Muscle of leg (tissue), 16 donors: ENCODE measurements around the gene OR51I2. TPM values are rescaled to one million over a fixed set of nuclear protein-coding genes. Genes with fewer than 3 reads are reported as not detected.

ENCODE experiments used
- DNase-seq: peaks from one replicate; pipeline ENCODE4 v3.0.0; 2013
- H3K27ac ChIP-seq: one replicate; pipeline ENCODE4 v1.5.1; 2013; ENCODE audit warnings: mild to moderate bottlenecking, low read length, control low read depth
- H3K27me3 ChIP-seq: one replicate; pipeline ENCODE4 v1.6.1; 2013; ENCODE audit warnings: low read length; ENCODE audit not compliant: control insufficient read depth, insufficient read depth
- H3K36me3 ChIP-seq: one replicate; pipeline ENCODE4 v1.6.1; 2013; ENCODE audit warnings: low read length; ENCODE audit not compliant: control insufficient read depth, insufficient read depth
- H3K4me1 ChIP-seq: one replicate; pipeline ENCODE4 v1.6.1; 2013; ENCODE audit warnings: low read length; ENCODE audit not compliant: control insufficient read depth, insufficient read depth
- H3K4me3 ChIP-seq: one replicate; pipeline ENCODE4 v1.5.1; 2013; ENCODE audit warnings: low read length, control low read depth
- H3K9me3 ChIP-seq: replicated peaks from 2 replicates; pipeline ENCODE4 v1.6.1; 2013; ENCODE audit warnings: low read depth, low read length; ENCODE audit not compliant: control insufficient read depth
- WGBS: methylation state at CpG from one replicate; pipeline ENCODE4 v1.1.5; 2013; ENCODE audit warnings: missing lambda C conversion rate; ENCODE audit not compliant: insufficient coverage; 5-methylcytosine and 5-hydroxymethylcytosine counted together
- long read RNA-seq, 11 donors: transcript quantifications; one replicate each; lab custom pipeline, GENCODE V29; 2026
- polyA plus RNA-seq, 8 donors: library from polyadenylated mRNA; unstranded; fragments of 120-200 nt; gene quantifications; one replicate each; pipeline versions ENCODE4 v1.2.1 to v1.2.3, GENCODE V29; 2013; ENCODE audit warnings: inconsistent platforms in 1 of 8, low replicate concordance in 1 of 8; ENCODE audit not compliant: insufficient read length in 8 of 8, insufficient read depth in 1 of 8
- total RNA-seq: library from RNA; stranded (reverse); fragments of 120-200 nt; gene quantifications from one replicate; pipeline ENCODE4 v1.2.4, GENCODE V29; 2013

The OR51I2 gene
- total RNA-seq (not detected), polyA plus RNA-seq (not detected)
- long read RNA-seq, donor 1 = 0 reads
- long read RNA-seq, donor 2 = 0 reads
- long read RNA-seq, donor 3 = 0 reads
- long read RNA-seq, donor 4 = 0 reads
- long read RNA-seq, donor 5 = 0 reads
- long read RNA-seq, donor 6 = 0 reads
- long read RNA-seq, donor 7 = 0 reads
- long read RNA-seq, donor 8, partial matches to known transcripts = 0 of 1 reads
- long read RNA-seq, donor 8, other reads (novel, unspliced or antisense) = 0 of 1 reads
- long read RNA-seq, donor 9, partial matches to known transcripts = 0 of 1 reads
- long read RNA-seq, donor 9, other reads (novel, unspliced or antisense) = 0 of 1 reads
- long read RNA-seq, donor 10 = 0 reads
- long read RNA-seq, donor 11 = 0 reads

GRCh38 chr11:5449023-5449422 is at the start of gene OR51I2:
OR51I2 (plus strand) TSS chr11:5449323; CDS start chr11:5453489, 4,166 bp downstream.
- no peaks in the 10 kb centered on the region for H3K27me3 ChIP-seq
- WGBS = no CpG with 5 or more reads among the region's 2 CpGs
- H3K9me3 ChIP-seq = no peaks in the 10 kb centered on the region
- no peaks in the 10 kb centered on the region for H3K36me3 ChIP-seq
- DNase-seq = no peak
- H3K27ac ChIP-seq = no peak within 1 kb of the TSS
- no peaks in the 10 kb centered on the region for H3K4me1 ChIP-seq
- no peak within 1 kb of the TSS for H3K4me3 ChIP-seq

- no peaks in the 10 kb centered on the region for H3K4me1 ChIP-seq
- H3K27me3 ChIP-seq = no peaks in the 10 kb centered on the region
- peaks cover 4% of the 10 kb centered on the region for H3K9me3 ChIP-seq
- no peaks in the 10 kb centered on the region for H3K36me3 ChIP-seq
- H3K27ac ChIP-seq = no peak overlapping the region
- H3K4me3 ChIP-seq = no peak overlapping the region
- DNase-seq = no peak
Measured at GRCh38 chr11:5405173-5405572, 44.0 kb upstream of the OR51I2 start.

- no peaks in the 10 kb centered on the region for H3K36me3 ChIP-seq
- no peak for DNase-seq
- no peak overlapping the region for H3K27ac ChIP-seq
- H3K4me1 ChIP-seq = no peaks in the 10 kb centered on the region
- 36% methylated on average over 4 of the region's 5 CpGs for WGBS
- H3K9me3 ChIP-seq = no peaks in the 10 kb centered on the region
- no peak overlapping the region for H3K4me3 ChIP-seq
- H3K27me3 ChIP-seq = no peaks in the 10 kb centered on the region
Measured at GRCh38 chr11:5420993-5421392, 28.1 kb upstream of the OR51I2 start.

GRCh38 chr11:5421811-5422210 is 27.3 kb upstream of the OR51I2 start, which contains the start of gene OR51Q1:
OR51Q1 (plus strand) TSS chr11:5422111; CDS start chr11:5422201, 90 bp downstream.
- Histone ChIP-seq H3K36me3 (no peaks in the 10 kb centered on the region), H3K27ac (no peak within 1 kb of the TSS), H3K9me3 (no peaks in the 10 kb centered on the region), H3K4me3 (no peak within 1 kb of the TSS), H3K27me3 (no peaks in the 10 kb centered on the region), H3K4me1 (no peaks in the 10 kb centered on the region)
- WGBS = no CpG with 5 or more reads among the region's 1 CpG
- DNase-seq = no peak

- H3K9me3 ChIP-seq = no peaks in the 10 kb centered on the region
- no CpG with 5 or more reads among the region's 3 CpGs for WGBS
- DNase-seq = no peak
- H3K36me3 ChIP-seq = no peaks in the 10 kb centered on the region
- no peaks in the 10 kb centered on the region for H3K27me3 ChIP-seq
- no peak overlapping the region for H3K27ac ChIP-seq
- H3K4me1 ChIP-seq = no peaks in the 10 kb centered on the region
- no peak overlapping the region for H3K4me3 ChIP-seq
Measured at GRCh38 chr11:5423131-5423530, 26.0 kb upstream of the OR51I2 start.

- no peaks in the 10 kb centered on the region for H3K36me3 ChIP-seq
- no peak within 1 kb of the TSS for H3K27ac ChIP-seq
- H3K9me3 ChIP-seq = no peaks in the 10 kb centered on the region
- no peak within 1 kb of the TSS for H3K4me3 ChIP-seq
- no peak for DNase-seq
- H3K27me3 ChIP-seq = no peaks in the 10 kb centered on the region
- H3K4me1 ChIP-seq = no peaks in the 10 kb centered on the region
- WGBS = no CpG with 5 or more reads among the region's 2 CpGs
Measured at GRCh38 chr11:5441414-5441813, 7.7 kb upstream of the OR51I2 start, which contains the start of gene OR51I1. OR51I1 (minus strand) TSS chr11:5441514; CDS start chr11:5441514, 0 bp downstream.

- H3K4me1 ChIP-seq = no peaks in the 10 kb centered on the region
- whole genome bisulfite sequencing = no CpG with 5 or more reads among the region's 2 CpGs
- no peak for DNase-seq
- no peaks in the 10 kb centered on the region for H3K9me3 ChIP-seq
- H3K27ac ChIP-seq = no peak overlapping the region
- no peak overlapping the region for H3K4me3 ChIP-seq
- H3K27me3 ChIP-seq = no peaks in the 10 kb centered on the region
- no peaks in the 10 kb centered on the region for H3K36me3 ChIP-seq
Measured at GRCh38 chr11:5443835-5444393, 5.2 kb upstream of the OR51I2 start.

GRCh38 chr11:5449432-5449831 is 309 bp downstream of the OR51I2 start:
- no peak overlapping the region for H3K4me3 ChIP-seq
- H3K36me3 ChIP-seq = no peaks in the 10 kb centered on the region
- WGBS = 67% methylated on average over 1 of the region's 4 CpGs

GRCh38 chr11:5460983-5461621 is 12.0 kb downstream of the OR51I2 start:
- Histone ChIP-seq H3K4me1 (no peaks in the 10 kb centered on the region), H3K27ac (no peak overlapping the region), H3K9me3 (peaks cover 3% of the 10 kb centered on the region), H3K36me3 (no peaks in the 10 kb centered on the region), H3K4me3 (no peak overlapping the region), H3K27me3 (no peaks in the 10 kb centered on the region)
- WGBS = 88% methylated on average over 13 of the region's 14 CpGs
- DNase-seq = no peak

More at GRCh38 chr11:5449432-5449831, 309 bp downstream of the OR51I2 start:
- Histone ChIP-seq H3K27ac (no peak overlapping the region), H3K9me3 (no peaks in the 10 kb centered on the region), H3K27me3 (no peaks in the 10 kb centered on the region), H3K4me1 (no peaks in the 10 kb centered on the region)
- DNase-seq = no peak

- Histone ChIP-seq H3K27me3 (no peaks in the 10 kb centered on the region), H3K9me3 (no peaks in the 10 kb centered on the region), H3K4me1 (no peaks in the 10 kb centered on the region), H3K4me3 (no peak overlapping the region), H3K27ac (no peak overlapping the region), H3K36me3 (no peaks in the 10 kb centered on the region)
- no peak for DNase-seq
- WGBS = 38% methylated on average over 1 of the region's 2 CpGs
Measured at GRCh38 chr11:5467527-5467926, 18.4 kb downstream of the OR51I2 start.
